ENCODE results near the gene CYP4F8.

CYP4F8 gene

DNA sequence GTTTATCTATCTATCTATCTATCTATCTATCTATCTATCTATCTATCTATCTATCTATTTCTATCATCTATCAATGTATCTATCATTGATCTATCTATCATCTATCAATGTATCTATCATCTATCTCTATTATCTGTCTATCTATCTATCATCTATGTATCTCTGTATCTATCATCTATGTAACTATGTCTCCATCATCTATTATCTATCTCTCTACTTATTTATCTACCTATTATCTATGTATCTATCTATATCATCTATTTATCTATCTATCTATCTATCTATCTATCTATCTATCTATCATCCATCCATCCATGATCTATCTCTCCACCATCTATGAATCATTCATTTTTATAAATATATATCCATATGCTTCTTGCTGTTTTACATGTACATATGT is 41.4 kb downstream of the CYP4F8 start:
- CTCF ChIA-PET, result no interaction called here

DNA sequence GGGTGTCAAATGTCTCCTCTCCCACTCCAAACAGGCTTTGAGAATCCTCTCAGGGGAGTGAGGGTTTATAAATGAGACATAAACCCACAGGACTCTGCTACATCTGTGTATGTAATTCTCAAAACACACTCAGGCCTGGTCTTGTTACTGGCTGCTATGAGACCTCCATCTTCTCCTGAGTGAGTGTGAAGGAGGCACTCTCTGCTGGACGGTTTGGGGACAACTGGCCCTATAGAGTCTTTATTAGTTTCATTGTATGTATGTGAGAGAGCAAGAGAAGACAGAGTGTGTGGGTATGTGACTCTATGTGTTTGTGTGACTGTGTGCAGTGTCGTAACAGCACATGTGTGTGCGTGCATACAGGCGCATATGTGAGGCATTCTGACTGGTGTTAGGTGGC is 48.2 kb downstream of the CYP4F8 start:
- CTCF ChIA-PET, result no interaction called here
- POLR2A ChIA-PET (ENCODE audit: low non-redundant PET), result no interaction called here
- TF ChIP-seq, protein P1, sequence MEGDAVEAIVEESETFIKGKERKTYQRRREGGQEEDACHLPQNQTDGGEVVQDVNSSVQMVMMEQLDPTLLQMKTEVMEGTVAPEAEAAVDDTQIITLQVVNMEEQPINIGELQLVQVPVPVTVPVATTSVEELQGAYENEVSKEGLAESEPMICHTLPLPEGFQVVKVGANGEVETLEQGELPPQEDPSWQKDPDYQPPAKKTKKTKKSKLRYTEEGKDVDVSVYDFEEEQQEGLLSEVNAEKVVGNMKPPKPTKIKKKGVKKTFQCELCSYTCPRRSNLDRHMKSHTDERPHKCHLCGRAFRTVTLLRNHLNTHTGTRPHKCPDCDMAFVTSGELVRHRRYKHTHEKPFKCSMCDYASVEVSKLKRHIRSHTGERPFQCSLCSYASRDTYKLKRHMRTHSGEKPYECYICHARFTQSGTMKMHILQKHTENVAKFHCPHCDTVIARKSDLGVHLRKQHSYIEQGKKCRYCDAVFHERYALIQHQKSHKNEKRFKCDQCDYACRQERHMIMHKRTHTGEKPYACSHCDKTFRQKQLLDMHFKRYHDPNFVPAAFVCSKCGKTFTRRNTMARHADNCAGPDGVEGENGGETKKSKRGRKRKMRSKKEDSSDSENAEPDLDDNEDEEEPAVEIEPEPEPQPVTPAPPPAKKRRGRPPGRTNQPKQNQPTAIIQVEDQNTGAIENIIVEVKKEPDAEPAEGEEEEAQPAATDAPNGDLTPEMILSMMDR (conservative IDR thresholded peaks at IDR 0.05; ENCODE audit: low read depth), result no peak
- no peak for DNase-seq (ENCODE audit: low spot score)
- H3K27ac ChIP-seq, result no peak overlapping the region

More for the DNA sequence above, 41.4 kb downstream of the CYP4F8 start:
- POLR2A ChIA-PET (ENCODE audit: low non-redundant PET), result no interaction called here
- TF ChIP-seq, protein P1 (conservative IDR thresholded peaks at IDR 0.05; ENCODE audit: low read depth), result no peak
- no peak for DNase-seq (ENCODE audit: low spot score)
- H3K27ac ChIP-seq, result no peak overlapping the region

DNA sequence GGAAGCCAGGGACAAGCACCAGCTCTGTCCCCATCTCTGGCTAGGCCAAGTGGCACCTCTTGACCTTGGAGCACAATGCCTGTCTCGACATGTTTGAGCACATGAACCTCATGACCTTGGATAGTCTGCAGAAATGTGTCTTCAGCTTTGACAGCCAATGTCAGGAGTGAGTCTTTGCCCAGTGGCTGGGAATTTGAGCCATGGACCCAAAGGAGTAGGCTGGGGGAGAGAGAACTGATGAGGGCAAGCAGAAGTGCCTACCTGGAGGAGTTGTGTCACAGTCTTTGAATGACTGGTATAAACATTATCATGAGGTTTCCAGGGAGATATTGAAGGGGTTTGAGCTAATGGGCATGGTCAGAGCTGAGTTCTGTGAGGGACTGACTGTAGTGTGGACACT is 51.2 kb downstream of the CYP4F8 start:
- TF ChIP-seq, protein P1 (conservative IDR thresholded peaks at IDR 0.05; ENCODE audit: low read depth), result no peak
- CTCF ChIA-PET, result interaction anchor here (0.5 to 0.9 kb wide), 2 partner anchors 39 to 461 kb away, joined by 3 to 5 read pairs; no protein-coding TSS in a partner anchor

DNA sequence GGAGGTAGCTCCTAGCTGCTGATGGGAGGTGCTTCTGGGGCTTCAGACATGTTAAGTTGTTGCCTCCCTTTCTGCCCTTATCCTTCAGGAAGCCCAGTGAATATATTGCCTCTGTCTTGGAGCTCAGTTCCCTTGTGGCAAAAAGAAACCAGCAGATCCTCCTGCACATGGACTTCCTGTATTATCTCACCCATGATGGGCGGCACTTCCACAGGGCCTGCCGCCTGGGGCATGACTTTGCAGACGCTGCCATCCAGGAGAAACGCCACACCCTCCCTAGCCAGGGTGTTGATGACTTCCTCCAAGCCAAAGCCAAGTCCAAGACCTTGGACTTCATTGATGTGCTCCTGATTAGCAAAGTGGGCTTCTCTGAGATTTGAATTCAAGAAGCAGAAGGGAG is 51.9 kb downstream of the CYP4F8 start:
- CTCF ChIA-PET, result interaction anchor here (0.5 kb wide), 1 partner anchor 38 kb away, joined by 5 read pairs; no protein-coding TSS in a partner anchor
- H3K27ac ChIP-seq, result no peak overlapping the region

More for the DNA sequence above, 51.2 kb downstream of the CYP4F8 start:
- DNase-seq (ENCODE audit: low spot score), result no peak
- POLR2A ChIA-PET (ENCODE audit: low non-redundant PET), result no interaction called here
- no peak overlapping the region for H3K27ac ChIP-seq

DNA sequence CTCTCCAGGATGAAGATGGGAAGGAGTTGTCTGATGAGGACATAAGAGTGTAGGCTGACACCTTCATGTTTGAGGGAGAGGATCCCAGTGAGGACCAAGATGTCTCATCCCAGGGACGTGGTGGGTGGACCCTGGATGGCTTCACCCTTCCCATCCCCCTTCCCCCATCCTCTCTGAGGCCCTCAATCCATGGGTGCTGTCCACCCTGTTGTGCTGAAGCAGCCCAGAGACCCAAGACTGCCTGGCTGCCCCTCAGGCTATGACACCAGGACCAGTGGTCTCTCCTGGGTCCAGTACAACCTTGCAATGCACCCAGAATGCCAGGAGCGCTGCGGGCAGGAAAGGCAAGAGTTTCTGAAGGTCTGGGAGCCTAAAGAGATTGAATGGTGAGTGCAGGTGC is 54.4 kb downstream of the CYP4F8 start:
- CTCF ChIA-PET, result no interaction called here
- DNase-seq (ENCODE audit: low spot score), result no peak
- TF ChIP-seq, protein P1 (conservative IDR thresholded peaks at IDR 0.05; ENCODE audit: low read depth), result no peak
- POLR2A ChIA-PET (ENCODE audit: low non-redundant PET), result no interaction called here
- H3K27ac ChIP-seq, result no peak overlapping the region

More for the DNA sequence above, 51.9 kb downstream of the CYP4F8 start:
- POLR2A ChIA-PET (ENCODE audit: low non-redundant PET), result no interaction called here
- DNase-seq (ENCODE audit: low spot score), result no peak
- TF ChIP-seq, protein P1 (conservative IDR thresholded peaks at IDR 0.05; ENCODE audit: low read depth), result no peak

DNA sequence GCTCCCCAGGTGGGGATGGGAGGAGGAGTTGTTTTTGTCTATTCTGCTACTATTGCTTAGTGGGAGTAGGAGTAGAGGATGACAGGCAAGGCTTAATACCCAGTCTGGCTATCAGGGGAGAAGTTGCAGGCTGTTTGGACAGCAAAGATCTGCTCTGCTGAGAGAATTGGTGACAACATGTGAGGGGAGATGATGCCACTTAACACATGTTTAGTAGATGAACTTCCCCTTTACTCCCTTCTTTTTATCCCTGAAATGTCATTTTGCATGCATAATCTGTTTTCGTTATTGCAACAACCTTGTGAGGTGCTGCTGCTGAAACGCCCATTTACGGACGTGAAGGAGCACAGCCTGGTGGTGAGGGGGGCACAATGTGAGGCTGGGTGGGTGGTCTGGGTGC is 54.9 kb downstream of the CYP4F8 start:
- no peak overlapping the region for H3K27ac ChIP-seq
- DNase-seq (ENCODE audit: low spot score), result no peak
- ChIA-PET POLR2A (ENCODE audit: low non-redundant PET) (no interaction called here), CTCF (no interaction called here)
- TF ChIP-seq, protein P1 (conservative IDR thresholded peaks at IDR 0.05; ENCODE audit: low read depth), result no peak

Measured in RWPE1 (cell line).